HG02981 (cell line): ENCODE results near the gene SDF4.
"Not testable (repeated sequence)": the region's sequence is repeated elsewhere in the genome, so short reads cannot be mapped to it uniquely, and the experiment has no call there.

Experiments
- ATAC-seq: cut with Tn5 transposase; IDR thresholded peaks from one replicate; pipeline ENCODE4 v1.9.1; 2021; ENCODE audit warnings: mild to moderate bottlenecking, moderate library complexity; ENCODE audit not compliant: unreplicated experiment

SDF4 gene

DNA sequence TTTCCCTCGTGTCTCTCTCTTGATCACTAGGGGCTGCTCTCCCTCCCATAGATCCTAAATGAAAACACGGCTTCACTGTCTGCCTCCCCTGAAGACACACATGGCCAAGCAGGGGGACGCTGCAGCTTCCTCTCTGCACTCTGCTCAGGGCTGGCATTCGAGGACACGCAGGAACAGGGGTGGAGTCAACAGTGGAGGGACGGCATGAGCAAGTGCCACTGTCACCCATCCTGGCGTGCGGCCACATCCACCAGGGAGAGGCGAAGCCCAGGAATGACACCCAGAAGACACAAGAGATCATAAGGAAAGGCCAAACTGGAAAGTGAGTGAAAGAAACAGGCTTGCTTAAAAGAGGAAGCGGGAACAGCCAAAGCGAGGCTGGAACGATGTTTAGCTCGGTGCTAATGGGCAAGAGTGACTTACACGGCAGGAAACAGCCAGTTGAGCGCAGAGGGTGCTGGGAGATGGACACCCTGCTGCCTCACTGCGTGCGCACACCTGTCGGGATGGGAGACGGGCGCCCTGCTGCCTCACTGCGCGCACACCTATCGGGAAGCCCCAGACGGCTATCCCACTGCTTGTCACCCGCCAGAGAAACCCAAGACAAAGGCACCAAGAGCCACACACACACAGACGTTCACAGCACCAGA is 28.3 kb upstream of the SDF4 start:
- no peak for ATAC-seq

DNA sequence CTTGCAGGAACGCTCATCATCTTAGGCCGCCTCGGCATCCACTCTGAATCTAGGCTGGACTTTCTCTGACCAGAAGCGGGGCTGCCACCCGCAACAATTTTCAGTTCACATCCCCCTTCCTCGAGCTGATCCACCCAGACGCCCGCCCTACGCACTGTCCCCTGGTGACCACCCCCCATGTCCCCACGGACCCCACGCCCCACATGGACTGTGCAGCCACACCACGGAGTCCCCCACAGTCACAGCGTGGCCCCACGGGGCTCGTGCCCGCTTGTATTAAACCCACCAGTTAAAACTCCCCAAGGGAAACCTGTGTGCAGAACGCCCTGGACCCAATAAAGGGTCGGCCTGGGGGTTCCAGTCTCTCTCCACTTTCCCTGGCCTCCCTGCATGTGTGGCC is 27.7 kb upstream of the SDF4 start:
- ATAC-seq = no peak

DNA sequence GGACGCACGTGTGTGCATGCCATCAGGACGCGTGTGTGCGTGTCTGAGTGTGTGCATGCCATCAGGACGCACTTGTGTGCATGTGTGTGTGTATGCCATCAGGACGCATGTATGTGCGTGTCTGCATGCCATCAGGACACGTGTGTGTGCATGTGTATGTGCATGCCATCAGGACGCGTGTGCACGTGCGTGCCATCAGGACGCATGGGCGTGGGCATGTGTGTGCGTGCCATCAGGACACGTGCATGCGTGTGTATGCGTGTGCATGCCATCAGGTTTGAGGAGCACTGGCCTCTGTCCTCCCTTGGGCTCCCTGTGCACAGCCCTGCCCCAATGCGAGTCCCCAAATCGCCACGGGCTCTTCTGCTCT is 27.3 kb upstream of the SDF4 start:
- ATAC-seq = no peak

DNA sequence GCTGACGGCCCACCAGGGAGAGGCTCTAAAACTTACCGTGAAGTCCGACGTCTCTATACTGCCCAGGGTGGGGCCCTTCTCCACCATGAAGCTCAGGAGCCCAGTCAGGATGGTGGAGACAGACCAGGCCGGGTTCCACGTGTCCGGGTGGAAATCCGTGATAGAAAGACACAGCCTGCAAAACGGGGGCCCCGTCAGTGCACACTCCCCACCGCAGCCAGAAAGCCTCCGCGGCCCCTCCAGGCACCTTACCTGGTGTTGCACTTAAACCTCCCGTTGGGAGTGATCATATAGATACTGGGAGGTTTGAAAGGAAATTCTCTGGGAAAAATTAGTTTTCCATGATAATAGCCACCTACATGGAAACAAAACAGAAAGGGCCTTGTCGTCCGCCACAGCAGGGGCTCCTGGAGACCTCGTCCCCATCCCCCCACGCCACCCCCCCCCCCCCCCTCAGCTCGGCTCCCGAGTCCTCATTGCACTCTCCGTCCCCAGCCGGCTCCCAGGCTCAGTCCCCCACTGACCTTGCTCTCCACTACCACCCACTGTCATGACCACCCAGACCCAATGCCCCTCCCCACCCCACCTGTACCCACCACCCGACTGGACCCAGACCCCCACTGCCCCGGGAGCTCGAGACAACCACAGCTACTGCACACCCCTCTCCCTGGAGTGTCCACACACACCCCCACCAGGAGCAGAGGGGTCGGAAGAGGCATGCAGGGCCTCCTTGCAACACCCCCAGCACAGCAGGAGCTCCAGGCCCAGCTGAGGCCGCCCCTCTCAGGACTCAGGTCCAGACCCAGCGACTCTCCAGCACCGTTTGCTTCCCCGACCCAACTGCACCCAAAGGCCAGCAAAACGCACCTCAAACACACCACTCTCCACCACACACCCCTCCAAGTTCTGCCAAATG is 25.4 kb upstream of the SDF4 start:
- ATAC-seq = no peak

DNA sequence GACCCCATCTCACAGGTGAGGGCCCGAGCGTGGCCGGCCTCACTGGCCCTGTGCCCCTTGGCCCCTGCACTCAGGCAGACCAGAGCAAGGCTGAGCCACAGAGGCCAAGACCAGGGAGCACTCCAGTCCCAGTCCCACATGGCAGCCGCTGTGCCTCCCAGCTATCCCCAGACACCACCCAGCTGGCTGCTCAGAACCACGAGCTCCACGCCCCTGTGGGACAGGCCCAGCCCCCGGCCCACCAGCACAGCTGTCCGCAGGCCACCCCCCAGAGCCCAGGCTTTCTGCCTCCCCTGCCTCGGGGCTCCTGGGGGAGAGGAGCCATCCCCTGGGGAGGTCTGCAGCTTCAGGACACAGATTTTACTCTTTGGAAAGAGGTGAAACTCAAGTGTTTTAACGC is 23.8 kb upstream of the SDF4 start:
- no peak for ATAC-seq

DNA sequence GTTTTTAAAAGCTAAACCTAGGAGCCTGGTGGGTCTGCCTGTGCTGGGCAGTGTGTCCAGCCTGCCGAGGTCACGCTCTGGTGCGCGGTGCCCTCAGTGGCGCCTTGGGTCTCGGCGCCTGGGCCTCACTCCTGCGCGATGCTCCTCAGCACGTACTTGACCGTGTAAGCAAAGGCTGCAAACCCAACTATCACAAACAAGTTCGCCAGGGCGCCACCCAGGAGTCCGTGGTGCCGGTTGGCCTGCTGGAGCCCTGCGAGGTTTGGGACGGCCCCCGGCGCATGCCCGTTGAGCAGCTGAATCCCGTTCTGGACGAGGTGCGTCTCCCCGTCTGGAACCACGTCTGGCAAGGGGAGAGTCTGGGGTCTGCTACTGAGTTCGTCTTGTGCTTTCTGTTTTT is 23.3 kb upstream of the SDF4 start:
- no peak for ATAC-seq

DNA sequence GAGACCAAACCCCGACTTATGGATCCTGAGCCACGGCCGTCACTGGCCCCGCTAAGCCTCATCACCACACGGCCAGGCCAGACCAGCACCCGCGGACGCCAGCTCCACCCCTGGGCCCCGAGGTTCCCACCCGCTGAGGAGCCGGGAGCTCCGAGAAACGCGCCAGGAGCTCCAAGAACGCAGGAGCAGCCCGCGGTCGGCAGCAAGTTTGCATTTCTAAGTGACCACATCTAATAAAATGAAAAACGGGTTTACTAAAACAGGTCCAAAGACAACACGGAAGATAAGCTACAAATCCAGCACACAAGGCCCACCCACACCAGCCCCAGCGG is 22.8 kb upstream of the SDF4 start:
- ATAC-seq = no peak

DNA sequence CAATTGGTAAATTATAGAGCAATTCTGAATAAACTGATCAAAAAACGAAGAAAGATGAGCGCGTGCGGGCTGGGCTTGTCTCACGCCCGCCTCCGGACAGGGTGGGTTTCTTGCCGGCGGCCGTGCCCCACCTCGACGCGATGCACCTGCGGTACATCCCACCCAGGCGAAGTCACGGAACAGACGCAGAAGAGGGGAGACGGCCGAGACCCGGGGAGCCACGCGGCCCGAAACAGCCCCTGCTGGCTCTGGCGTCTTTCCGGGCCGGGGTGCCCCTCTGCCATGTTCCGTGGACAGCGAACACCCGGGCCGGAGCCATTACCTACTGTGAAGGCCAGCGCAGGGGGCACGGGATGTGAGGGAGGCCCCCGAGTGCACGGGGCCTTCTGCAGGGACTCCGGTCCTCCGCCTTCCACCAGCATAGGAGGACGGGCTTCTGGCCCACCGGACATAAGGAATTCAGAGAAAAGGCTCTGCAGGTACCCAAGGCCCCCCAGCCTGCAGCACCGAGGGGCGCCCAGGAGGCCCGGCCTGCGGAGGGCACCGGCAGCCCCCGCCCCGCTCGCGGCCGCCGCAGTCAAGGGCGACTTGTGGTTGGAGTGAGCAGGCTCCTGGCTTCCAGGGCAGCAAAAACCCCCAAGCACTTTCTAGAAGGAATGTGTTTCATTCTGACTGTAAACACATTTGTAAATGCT is 22.3 kb upstream of the SDF4 start:
- ATAC-seq = no peak

DNA sequence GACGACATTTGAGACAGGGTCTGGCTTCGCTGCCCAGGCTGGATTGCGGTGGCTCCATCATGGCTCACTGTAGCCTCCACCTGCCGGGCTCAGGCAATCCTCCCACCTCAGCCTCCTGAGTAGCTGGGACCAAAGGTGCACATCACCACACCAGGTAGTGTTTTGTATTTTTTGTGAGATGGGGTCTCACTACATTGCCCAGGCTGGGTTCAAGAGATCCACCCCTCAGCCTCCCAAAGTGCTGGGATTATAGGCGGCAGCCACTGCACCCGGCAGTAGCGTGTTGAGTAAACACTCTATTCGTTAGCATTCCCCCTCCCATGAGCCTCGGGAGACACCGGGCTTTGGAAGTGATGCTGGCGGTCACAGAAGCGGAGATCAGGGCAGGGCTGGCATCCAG is 21.5 kb upstream of the SDF4 start:
- ATAC-seq = no peak

DNA sequence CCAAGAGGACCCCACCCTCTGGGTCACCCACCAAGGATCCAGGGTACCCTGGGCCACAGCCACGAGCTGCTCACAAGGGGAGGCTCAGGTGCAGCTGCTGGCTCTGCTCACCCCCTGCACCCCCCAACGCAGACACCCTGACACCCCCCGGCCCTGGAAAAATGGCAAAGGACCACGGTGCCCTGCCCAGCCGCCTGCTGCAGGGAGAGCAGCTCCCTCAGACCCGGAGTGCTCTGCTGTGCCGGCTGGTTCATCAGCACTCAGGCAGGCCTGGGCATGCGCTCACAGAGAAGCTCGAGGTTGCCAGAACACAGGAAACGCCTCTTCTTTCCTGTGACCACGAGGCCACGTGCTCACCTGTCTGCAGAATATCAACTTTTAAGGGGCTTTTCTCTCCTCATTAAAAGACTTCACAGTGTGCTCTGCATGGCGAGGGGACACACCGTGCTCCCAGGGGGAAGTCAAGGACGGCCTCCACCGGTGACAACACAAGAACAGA is 19.0 kb upstream of the SDF4 start:
- ATAC-seq = no peak

DNA sequence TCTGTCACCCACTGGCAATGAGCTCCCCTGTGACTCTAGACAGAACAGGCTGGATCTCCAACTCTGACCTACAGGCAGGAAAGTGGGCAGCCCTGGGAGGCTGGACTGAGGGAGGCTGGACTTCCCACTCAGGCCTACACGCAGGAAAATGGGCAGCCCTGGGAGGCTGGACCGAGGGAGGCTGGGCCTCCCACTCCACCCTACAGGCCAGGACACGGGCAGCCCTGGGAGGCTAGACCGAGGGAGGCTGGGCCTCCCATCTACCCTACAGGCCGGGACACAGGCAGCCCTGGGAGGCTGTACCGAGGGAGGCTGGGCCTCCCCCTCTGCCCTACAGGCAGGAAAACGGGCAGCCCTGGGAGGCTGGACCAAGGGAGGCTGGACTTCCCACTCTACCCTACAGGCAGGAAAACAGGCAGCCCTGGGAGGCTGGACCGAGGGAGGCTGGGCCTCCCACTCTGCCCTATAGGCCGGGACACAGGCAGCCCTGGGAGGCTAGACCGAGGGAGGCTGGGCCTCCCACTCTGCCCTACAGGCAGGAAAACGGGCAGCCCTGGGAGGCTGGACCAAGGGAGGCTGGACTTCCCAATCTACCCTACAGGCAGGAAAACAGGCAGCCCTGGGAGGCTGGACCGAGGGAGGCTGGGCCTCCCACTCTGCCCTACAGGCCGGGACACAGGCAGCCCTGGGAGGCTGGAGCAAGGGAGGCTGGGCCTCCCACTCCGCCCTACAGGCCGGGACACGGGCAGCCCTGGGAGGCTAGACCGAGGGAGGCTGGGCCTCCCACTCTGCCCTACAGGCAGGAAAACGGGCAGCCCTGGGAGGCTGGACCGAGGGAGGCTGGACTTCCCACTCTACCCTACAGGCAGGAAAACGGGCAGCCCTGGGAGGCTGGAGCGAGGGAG is 16.5 kb upstream of the SDF4 start:
- not testable (repeated sequence) for ATAC-seq

DNA sequence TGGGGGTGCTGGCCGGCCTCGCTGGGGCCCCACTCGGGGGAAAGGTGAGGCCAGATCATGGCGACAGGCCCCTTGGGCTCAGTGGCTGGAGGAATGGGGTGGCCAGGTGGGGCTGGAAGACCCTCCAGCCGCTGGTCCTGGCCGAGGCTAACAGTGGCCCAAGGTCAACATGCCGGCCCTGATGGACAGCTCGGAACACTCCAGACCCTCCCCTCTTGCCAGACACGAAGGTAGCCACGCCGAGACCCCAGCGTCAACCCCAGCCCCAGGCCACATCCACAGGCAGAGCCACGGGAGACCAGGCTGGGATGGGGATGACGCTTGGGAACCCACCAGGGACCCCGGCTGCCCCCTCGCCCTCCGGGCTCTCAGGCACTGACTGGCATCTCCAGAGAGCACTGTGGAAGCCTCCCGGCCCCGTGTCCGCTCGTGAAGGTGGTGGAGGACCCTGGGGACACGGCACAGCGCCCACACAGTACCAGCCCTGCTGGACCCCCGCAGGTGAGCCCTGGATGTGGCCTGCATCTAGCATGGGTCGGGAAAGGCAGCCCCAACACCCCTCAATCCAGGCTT is 15.6 kb upstream of the SDF4 start:
- ATAC-seq = no peak

DNA sequence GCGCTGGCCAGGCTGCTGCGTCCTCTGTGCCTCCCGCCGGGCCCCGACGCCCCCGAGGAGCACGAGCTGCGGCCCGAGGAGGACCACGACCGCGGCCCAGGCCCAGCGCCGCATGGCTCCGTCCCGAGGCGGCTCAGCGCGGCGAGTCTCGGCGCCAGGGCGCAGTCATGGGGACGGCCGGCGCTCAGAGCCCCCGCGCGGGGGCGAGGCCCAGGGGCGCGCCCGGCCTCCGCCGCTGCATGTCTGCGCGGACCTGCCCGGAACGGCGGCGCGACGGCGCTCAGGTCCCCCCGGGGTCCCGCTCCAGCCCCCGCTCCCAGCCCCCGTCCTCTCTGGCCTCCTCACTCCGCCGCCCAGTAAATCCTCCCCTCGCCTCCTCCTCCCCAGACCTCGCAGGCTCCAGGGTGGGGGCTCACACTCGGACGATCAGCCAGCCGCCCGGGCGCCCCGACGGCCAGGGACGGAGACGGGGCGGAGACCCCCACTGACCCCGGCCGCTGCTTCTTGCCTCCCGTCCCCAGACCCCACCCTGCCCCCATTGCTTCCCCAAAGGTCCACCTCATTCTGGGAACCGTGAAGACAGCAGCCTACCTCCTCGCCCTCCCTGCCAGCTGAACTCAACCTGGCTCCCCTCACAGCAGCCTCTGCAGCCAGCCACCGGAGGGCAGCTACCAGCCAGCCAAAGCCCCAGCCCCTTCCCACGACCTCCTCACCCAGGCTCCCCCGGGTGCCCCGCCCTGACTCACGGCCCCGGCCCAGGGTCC is 15.0 kb upstream of the SDF4 start, which contains the start of gene C1QTNF12:
Gene C1QTNF12 (minus strand): TSS at position 146 of the 764 bp plus-strand sequence. CDS start 32 bp downstream, at position 114.
- no peak for ATAC-seq

DNA sequence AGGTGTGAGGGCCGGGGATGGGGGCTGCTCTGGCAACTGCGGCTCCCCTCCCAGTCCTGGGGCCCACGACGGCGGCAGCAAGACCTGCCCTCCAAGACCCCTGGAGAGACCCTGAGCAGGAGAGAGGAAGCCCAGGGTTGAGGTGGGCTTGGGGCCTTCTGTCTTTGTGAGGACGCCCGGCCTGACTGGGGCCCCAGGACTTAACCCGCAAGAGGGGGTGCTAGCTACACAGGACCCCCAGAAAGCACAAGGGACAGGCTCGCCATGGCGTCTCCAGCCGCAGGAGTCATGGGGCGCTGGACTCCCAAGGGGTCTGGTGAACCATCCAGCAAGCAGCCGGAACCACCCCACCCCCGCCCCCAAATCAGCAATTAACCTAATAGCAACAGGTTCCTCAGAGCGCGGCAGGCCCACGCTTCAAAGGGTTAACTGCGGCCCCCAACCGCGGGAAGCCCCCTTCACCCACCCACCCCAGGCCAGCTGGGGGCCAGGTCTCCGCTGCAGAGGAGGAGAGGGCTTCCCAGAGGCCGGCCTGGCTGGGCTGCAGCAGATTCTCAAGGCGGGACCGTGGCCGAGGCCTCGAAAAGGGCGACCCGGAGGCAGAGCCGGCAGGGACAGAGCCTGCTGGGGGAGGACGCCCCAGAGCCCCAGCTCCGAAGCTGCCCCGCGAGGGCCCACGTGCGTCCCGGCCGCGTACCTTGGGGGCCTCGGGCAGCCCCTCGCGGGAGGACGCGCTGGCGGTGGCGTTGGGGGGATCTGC is 14.2 kb upstream of the SDF4 start:
- ATAC-seq = no peak

DNA sequence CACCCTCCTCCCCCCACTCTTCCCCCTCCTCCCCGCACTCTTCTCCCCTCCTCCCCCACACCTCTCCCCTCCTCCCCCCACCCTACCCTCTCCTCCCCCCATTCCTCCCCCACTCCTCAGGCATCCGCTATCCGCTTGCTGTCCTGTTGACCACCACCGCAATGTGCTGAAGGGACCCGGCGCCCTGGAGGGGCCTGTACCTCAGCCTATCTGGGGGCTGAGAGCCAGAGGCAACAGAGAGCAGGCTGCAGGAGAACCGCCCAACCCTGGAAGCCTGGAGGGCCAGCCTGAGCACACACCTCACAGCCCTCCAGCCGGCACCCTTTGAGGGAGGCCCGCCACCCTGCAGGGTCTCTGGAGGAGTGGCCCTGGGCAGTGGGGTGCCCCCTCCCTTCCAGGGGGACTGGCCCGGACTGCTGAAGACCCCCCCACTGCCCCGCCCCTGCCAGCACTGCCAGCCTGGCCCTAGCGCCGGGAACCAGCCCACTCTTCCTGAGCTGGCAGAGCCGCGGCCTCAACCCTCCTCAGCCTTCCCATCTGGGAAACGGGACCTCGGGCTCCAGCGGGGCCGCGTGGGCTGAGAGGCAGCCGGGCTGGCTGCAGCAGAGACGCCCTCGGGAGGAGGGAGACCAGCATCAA is 13.5 kb upstream of the SDF4 start:
- no peak for ATAC-seq

DNA sequence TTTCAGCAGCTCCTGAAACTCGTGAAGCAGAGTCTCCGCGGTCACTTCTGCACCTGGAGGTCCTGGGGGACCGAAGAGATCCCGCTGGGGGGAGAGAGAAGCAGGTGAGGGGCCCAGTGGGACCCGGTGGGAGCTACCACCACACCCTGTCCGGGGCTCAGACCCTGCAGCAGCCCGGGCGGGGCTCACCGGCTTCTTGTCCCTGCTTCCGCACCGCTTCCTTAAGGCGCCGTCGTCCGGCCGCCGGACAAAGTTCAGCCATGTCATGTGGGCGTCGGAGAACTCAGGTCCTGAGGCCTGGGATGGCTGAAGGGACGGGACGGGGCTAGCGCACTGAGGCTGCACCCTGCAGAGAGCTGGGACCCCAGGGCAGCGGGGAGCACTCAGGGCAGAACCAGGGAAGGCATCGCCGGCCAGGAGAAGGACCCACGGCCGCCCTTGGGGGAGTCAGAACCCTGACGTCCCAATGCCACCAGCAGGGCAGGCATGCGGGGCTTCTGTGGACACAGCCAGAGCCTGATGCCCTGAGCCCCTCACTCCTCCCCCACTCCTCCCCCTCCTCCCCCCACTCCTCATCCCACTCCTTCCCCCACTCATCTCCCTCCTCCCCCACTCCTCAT is 12.5 kb upstream of the SDF4 start:
- no peak for ATAC-seq

DNA sequence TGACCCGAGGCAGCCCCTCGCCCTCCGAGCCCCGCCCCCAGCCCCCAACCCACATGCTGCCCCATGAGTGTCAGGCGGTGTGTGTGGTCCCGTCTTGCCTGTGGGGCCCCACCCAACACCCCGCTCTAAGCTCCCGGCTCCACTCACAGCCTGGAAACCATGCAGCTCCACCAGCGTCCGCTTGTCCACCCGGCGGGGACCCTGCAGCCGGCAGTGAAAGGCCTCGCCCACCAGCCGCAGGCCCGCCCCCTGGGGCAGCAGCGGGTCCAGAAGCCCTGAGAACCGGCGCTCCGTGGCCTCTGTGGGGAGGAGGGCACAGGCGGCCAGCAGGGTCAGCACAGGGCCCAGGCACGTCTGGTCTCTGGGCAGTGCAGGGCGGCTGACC is 12.0 kb upstream of the SDF4 start:
- ATAC-seq = no peak

DNA sequence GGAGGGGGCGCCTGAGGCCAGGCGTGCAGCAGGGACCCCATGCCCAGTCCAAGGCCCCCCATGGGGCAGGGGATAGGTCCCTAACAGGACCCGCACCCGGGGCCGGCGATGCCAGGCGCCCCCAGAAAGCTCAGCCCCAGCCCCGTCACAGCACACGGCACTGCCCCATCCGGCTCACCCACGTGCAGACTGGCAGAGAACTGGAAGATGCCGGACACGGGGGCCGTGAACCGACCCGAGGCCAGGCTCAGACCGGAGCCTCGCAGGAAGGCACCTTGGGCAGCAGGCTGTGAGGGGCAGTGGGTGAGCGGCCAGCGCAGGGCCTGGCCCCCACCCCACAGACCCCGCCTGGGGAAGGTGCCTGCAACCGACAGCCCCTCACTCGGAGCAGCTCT is 11.5 kb upstream of the SDF4 start:
- ATAC-seq = no peak
